Transverse colon (tissue), 4 donors: ENCODE measurements around the gene PLCL2. TPM values are rescaled to one million over a fixed set of nuclear protein-coding genes. Genes with fewer than 3 reads are reported as not detected.

Experiments used
- DNase-seq: peaks from one replicate; pipeline ENCODE4 v3.0.0-alpha.2; 2019
- H3K27ac ChIP-seq, 4 donors: fragments of 200-600 bp; sonication (generic); 2 replicates each; pipeline ENCODE4 v1.5.1; 2016 to 2018; ENCODE audit warnings: inconsistent platforms in 4 of 4
- H3K27me3 ChIP-seq: fragments of 200-600 bp; sonication (generic); 2 replicates; pipeline ENCODE4 v1.5.1; 2017; ENCODE audit warnings: inconsistent platforms
- H3K36me3 ChIP-seq, 4 donors: fragments of 200-600 bp; sonication (generic); 2 replicates each; pipeline ENCODE4 v1.5.1; 2017 to 2019; ENCODE audit warnings: inconsistent platforms in 4 of 4
- H3K4me1 ChIP-seq, 4 donors: fragments of 200-600 bp; sonication (generic); 2 replicates each; pipeline ENCODE4 v1.5.1; 2017 to 2020; ENCODE audit warnings: inconsistent platforms in 4 of 4
- H3K4me3 ChIP-seq, 4 donors: fragments of 200-600 bp; sonication (generic); 1 replicate in 1 of 4; 2 replicates in 3 of 4; pipeline versions ENCODE4 v1.5.1 to v1.6.1; 2017 to 2019; ENCODE audit warnings: inconsistent platforms in 4 of 4
- H3K9me3 ChIP-seq, 2 donors: fragments of 200-600 bp; sonication (generic); 2 replicates each; pipeline ENCODE4 v1.5.1; 2017 to 2019; ENCODE audit warnings: inconsistent platforms in 2 of 2
- CTCF ChIP-seq, 5 experiments: fragments of 200-600 bp in 3 of 5; fragments of 450-650 bp in 2 of 5; sonication (generic) in 3 of 5; IDR thresholded peaks; 1 replicate in 2 of 5; 2 replicates in 3 of 5; pipeline ENCODE4 v1.5.1; 2016 to 2017; ENCODE audit warnings: antibody characterized with exemption in 5 of 5, inconsistent platforms in 3 of 5, mild to moderate bottlenecking in 2 of 5, moderate library complexity in 1 of 5
- EP300 ChIP-seq: sonication (generic); formaldehyde crosslinking; IDR thresholded peaks from one replicate; pipeline ENCODE4 v1.6.1; 2017; ENCODE audit warnings: antibody characterized with exemption, low read depth
- POLR2A ChIP-seq: fragments of 450-650 bp; IDR thresholded peaks from one replicate; pipeline ENCODE4 v1.6.1; 2016; ENCODE audit warnings: antibody characterized with exemption, mild to moderate bottlenecking, moderate library complexity
- POLR2AphosphoS5 ChIP-seq, 3 donors: sonication (generic); formaldehyde crosslinking; IDR thresholded peaks; one replicate each; pipeline ENCODE4 v1.6.1; 2016; ENCODE audit warnings: antibody characterized with exemption in 3 of 3
- WGBS, 2 donors: methylation state at CpG; one replicate each; pipeline ENCODE4 v1.1.5; 2018; ENCODE audit warnings: low coverage in 1 of 2; 5-methylcytosine and 5-hydroxymethylcytosine counted together
- in situ Hi-C, 4 donors: fragments of 200-750 bp; cut with MboI; loops; one replicate each; pipeline versions ENCODE4 v1.15.0 to v1.15.1; 2017; ENCODE audit warnings: low sequenced_read_pairs in 3 of 4, low pct_ligation_motif_present in 1 of 4, low pct_unique_long_range_greater_than_20kb in 1 of 4
- intact Hi-C: fragments of 100-400 bp; cut with DNase I; formaldehyde crosslinking; loops from one replicate; pipeline ENCODE4 v1.15.1; 2023; ENCODE audit warnings: low total_unique reads
- total RNA-seq, 4 donors: library from RNA; depleted of rRNA; stranded (reverse); fragments of >200 nt; gene quantifications; one replicate each; pipeline ENCODE4 v1.1.0, GENCODE V29; 2016

Gene PLCL2
- total RNA-seq, 4 donors from 2014 or later: 17.2 to 41.4 (median 35.9) TPM

- WGBS, 2 donors: 95 to 96% methylated on average over 2 of the region's 2 CpGs
- H3K4me1 ChIP-seq: no peaks in the 10 kb centered on the region
- no peak overlapping the region for H3K27ac ChIP-seq
- no peaks in the 10 kb centered on the region for H3K36me3 ChIP-seq
- peaks cover 6 to 7% of the 10 kb centered on the region in 2 donors for H3K9me3 ChIP-seq
- H3K4me3 ChIP-seq: no peak overlapping the region
- in situ Hi-C loops: loop anchor here in 1 of 4 donors (25.0 kb wide), 1 partner anchor 434 kb away; the partner anchor contains the start of gene DAZL
- H3K27me3 ChIP-seq: no peaks in the 10 kb centered on the region
- TF ChIP-seq POLR2A (no peak), POLR2AphosphoS5 (IDR thresholded peaks at IDR 0.05) (no peak), CTCF (IDR thresholded peaks at IDR 0.05) (no peak), EP300 (no peak)
- intact Hi-C loops: no loop called here
- no peak for DNase-seq
Observed at GRCh38 chr3:17046623-17047022, 161.9 kb downstream of the PLCL2 start.

- Histone ChIP-seq H3K27me3 (no peaks in the 10 kb centered on the region), H3K27ac (no peak overlapping the region), H3K9me3 (peaks cover 6 to 7% of the 10 kb centered on the region in 2 donors), H3K4me1 (no peaks in the 10 kb centered on the region), H3K36me3 (no peaks in the 10 kb centered on the region), H3K4me3 (no peak overlapping the region)
- WGBS, 2 donors: 79 to 86% methylated on average over 3 to 4 of the region's 4 CpGs
- DNase-seq: no peak
- intact Hi-C loops: no loop called here
- no peak for TF ChIP-seq POLR2AphosphoS5 (IDR thresholded peaks at IDR 0.05)
- TF ChIP-seq POLR2A: no peak
- no peak for TF ChIP-seq CTCF (IDR thresholded peaks at IDR 0.05)
- TF ChIP-seq EP300: no peak
- in situ Hi-C loops: loop anchor here in 1 of 4 donors (25.0 kb wide), 1 partner anchor 435 kb away; the partner anchor contains the start of gene DAZL
Observed at GRCh38 chr3:17047162-17047561, 162.4 kb downstream of the PLCL2 start.

- TF ChIP-seq POLR2AphosphoS5 (IDR thresholded peaks at IDR 0.05) (no peak), EP300 (no peak), CTCF (IDR thresholded peaks at IDR 0.05) (no peak), POLR2A (no peak)
- intact Hi-C loops: no loop called here
- Histone ChIP-seq H3K4me1 (no peaks in the 10 kb centered on the region), H3K36me3 (no peaks in the 10 kb centered on the region), H3K27ac (no peak overlapping the region), H3K27me3 (no peaks in the 10 kb centered on the region), H3K9me3 (peaks cover 6 to 7% of the 10 kb centered on the region in 2 donors), H3K4me3 (no peak overlapping the region)
- 89 to 97% methylated on average over 3 of the region's 3 CpGs for WGBS, 2 donors
- in situ Hi-C loops: loop anchor here in 1 of 4 donors (25.0 kb wide), 1 partner anchor 436 kb away; the partner anchor contains the start of gene DAZL
- DNase-seq: no peak
Observed at GRCh38 chr3:17047894-17048293, 163.1 kb downstream of the PLCL2 start.

- 91 to 97% methylated on average over 4 of the region's 4 CpGs for WGBS, 2 donors
- no peak overlapping the region for H3K4me3 ChIP-seq
- TF ChIP-seq CTCF (IDR thresholded peaks at IDR 0.05) (no peak), EP300 (no peak), POLR2AphosphoS5 (IDR thresholded peaks at IDR 0.05) (no peak), POLR2A (no peak)
- no peaks in the 10 kb centered on the region for H3K4me1 ChIP-seq
- intact Hi-C loops: no loop called here
- DNase-seq: no peak
- no peaks in the 10 kb centered on the region for H3K36me3 ChIP-seq
- in situ Hi-C loops: no loop called here
- H3K27me3 ChIP-seq: no peaks in the 10 kb centered on the region
- peaks cover 6 to 7% of the 10 kb centered on the region in 2 donors for H3K9me3 ChIP-seq
- H3K27ac ChIP-seq: no peak overlapping the region
Observed at GRCh38 chr3:17050071-17050470, 165.3 kb downstream of the PLCL2 start.
